PC-9 (cell line): ENCODE results near the gene LMBR1. TPM values are rescaled to one million over a fixed set of nuclear protein-coding genes. Genes with fewer than 3 reads are reported as not detected.

ENCODE experiments used
- BruUV-seq: library from RNA; stranded (reverse); fragments of 400-500 nt; replicated peaks from 2 replicates; lab custom pipeline; 2021; lab: Mats Ljungman, UMichigan
- CTCF ChIA-PET: fragments of 300-600 bp; sonication (Branson Sonifier 250); formaldehyde crosslinking; loops from one replicate; lab custom pipeline; 2022; ENCODE audit warnings: antibody characterized with exemption; lab: Charles Lee
- POLR2A ChIA-PET: fragments of 300-600 bp; sonication (Branson Sonifier 250); formaldehyde crosslinking; loops from one replicate; lab custom pipeline; 2022; ENCODE audit warnings: antibody characterized with exemption; ENCODE audit not compliant: unreplicated experiment; lab: Charles Lee
- DNase-seq, 2 experiments: peaks; one replicate each; pipeline versions ENCODE4 v3.0.0 to v3.0.0-alpha.2; 2015 to 2022; ENCODE audit warnings: mixed read lengths in 1 of 2
- H2AFZ ChIP-seq: fragments of 200-600 bp; sonication (generic); 2 replicates; pipeline ENCODE4 v1.8.1; 2017; ENCODE audit warnings: antibody characterized with exemption
- H3F3A ChIP-seq: fragments of 200-600 bp; sonication (generic); 2 replicates; pipeline ENCODE4 v1.8.1; 2017; ENCODE audit warnings: antibody characterized with exemption, mild to moderate bottlenecking, low read depth; ENCODE audit not compliant: insufficient read depth
- H3K27ac ChIP-seq: fragments of 200-600 bp; sonication (generic); 2 replicates; pipeline ENCODE4 v1.6.1; 2016; ENCODE audit warnings: mixed run types
- H3K27me3 ChIP-seq: fragments of 200-600 bp; sonication (generic); 2 replicates; pipeline ENCODE4 v1.6.1; 2016; ENCODE audit warnings: low read depth, mixed run types; ENCODE audit not compliant: insufficient read depth
- H3K36me3 ChIP-seq: fragments of 200-600 bp; sonication (generic); 2 replicates; pipeline ENCODE4 v1.6.1; 2016; ENCODE audit warnings: low read depth, mixed run types
- H3K4me1 ChIP-seq: fragments of 200-600 bp; sonication (generic); replicated peaks from 2 replicates; pipeline ENCODE4 v1.6.1; 2016; ENCODE audit warnings: mixed run types; ENCODE audit not compliant: insufficient read depth
- H3K4me2 ChIP-seq: fragments of 200-600 bp; sonication (generic); 2 replicates; pipeline ENCODE4 v1.6.1; 2017; ENCODE audit warnings: mixed run types
- H3K4me3 ChIP-seq: fragments of 200-600 bp; sonication (generic); 2 replicates; pipeline ENCODE4 v1.6.1; 2016; ENCODE audit warnings: mixed run types
- H3K79me2 ChIP-seq: fragments of 200-600 bp; sonication (generic); 2 replicates; pipeline ENCODE4 v1.6.1; 2017; ENCODE audit warnings: low read depth, mixed run types
- H3K9me2 ChIP-seq: fragments of 200-600 bp; sonication (generic); 2 replicates; pipeline ENCODE4 v1.8.1; 2017; ENCODE audit warnings: mild to moderate bottlenecking; ENCODE audit not compliant: insufficient read depth
- H3K9me3 ChIP-seq: fragments of 200-600 bp; sonication (generic); 2 replicates; pipeline ENCODE4 v1.8.1; 2016; ENCODE audit warnings: low read depth; ENCODE audit not compliant: insufficient read depth
- H4K20me1 ChIP-seq: fragments of 200-600 bp; sonication (generic); 2 replicates; pipeline ENCODE4 v1.8.1; 2017; ENCODE audit not compliant: insufficient read depth
- EZH2 ChIP-seq: fragments of 200-600 bp; sonication (generic); IDR thresholded peaks from 2 replicates; pipeline ENCODE4 v1.8.0; 2017; ENCODE audit warnings: antibody characterized with exemption, low read depth
- intact Hi-C: fragments of 100-400 bp; cut with micrococcal nuclease; formaldehyde crosslinking; loops from one replicate; pipeline ENCODE4 v1.10.0; 2022; ENCODE audit not compliant: unreplicated experiment
- total RNA-seq: library from RNA; stranded (reverse); gene quantifications from 2 replicates; pipeline ENCODE4 v1.2.3, GENCODE V29; 2021
- TF ChIP-seq, protein P1 (sequence below): fragments of 200-600 bp; sonication (generic); conservative IDR thresholded peaks from 2 replicates; pipeline ENCODE4 v1.6.1; 2017; ENCODE audit warnings: mixed run types, antibody characterized with exemption, mild to moderate bottlenecking, moderate library complexity

Gene LMBR1
- total RNA-seq, 1 experiment from 2014 or later: 85.0 TPM

DNA sequence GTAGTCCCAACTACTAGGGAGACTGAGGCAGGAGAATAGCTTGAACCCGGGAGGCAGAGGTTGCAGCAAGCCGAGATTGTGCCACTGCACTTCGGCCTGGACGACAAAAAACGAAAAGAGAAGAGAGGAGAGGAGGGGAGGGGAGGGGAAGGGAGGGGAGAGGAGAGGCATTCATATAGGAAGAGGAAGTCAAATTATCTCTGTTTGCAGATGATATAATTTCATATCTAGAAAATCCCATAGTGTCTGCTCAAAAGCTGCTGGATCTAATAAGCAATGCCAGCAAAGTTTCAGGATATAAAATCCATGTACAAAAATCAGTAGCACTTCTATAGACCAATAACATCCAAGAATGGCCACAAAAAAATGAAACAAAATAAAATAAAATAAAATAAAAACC, 120.3 kb downstream of the LMBR1 start:
- no peaks in the 10 kb centered on the region for H3K36me3 ChIP-seq
- H3K4me2 ChIP-seq: no peak overlapping the region
- H3K79me2 ChIP-seq: no peaks in the 10 kb centered on the region
- ChIA-PET CTCF (no interaction called here), POLR2A (no interaction called here)
- DNase-seq: no peak
- 0 out of 2 replicates have a peak, but pooled peaks cover 3% of the 10 kb centered on the region for H3F3A ChIP-seq
- no TSS peak for BruUV-seq
- H3K9me3 ChIP-seq: no peaks in the 10 kb centered on the region
- 0 out of 2 replicates have a peak, but pooled peaks cover 4% of the 10 kb centered on the region for H4K20me1 ChIP-seq
- H3K27me3 ChIP-seq: no peaks in the 10 kb centered on the region
- H2AFZ ChIP-seq: no peak overlapping the region
- no peak overlapping the region for H3K4me3 ChIP-seq
- TF ChIP-seq EZH2: no peak
- TF ChIP-seq, protein P1, sequence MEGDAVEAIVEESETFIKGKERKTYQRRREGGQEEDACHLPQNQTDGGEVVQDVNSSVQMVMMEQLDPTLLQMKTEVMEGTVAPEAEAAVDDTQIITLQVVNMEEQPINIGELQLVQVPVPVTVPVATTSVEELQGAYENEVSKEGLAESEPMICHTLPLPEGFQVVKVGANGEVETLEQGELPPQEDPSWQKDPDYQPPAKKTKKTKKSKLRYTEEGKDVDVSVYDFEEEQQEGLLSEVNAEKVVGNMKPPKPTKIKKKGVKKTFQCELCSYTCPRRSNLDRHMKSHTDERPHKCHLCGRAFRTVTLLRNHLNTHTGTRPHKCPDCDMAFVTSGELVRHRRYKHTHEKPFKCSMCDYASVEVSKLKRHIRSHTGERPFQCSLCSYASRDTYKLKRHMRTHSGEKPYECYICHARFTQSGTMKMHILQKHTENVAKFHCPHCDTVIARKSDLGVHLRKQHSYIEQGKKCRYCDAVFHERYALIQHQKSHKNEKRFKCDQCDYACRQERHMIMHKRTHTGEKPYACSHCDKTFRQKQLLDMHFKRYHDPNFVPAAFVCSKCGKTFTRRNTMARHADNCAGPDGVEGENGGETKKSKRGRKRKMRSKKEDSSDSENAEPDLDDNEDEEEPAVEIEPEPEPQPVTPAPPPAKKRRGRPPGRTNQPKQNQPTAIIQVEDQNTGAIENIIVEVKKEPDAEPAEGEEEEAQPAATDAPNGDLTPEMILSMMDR: no peak
- no peak overlapping the region for H3K27ac ChIP-seq
- intact Hi-C loops: no loop called here
- no peaks in the 10 kb centered on the region for H3K9me2 ChIP-seq
- H3K4me1 ChIP-seq: no peaks in the 10 kb centered on the region

- DNase-seq: no peak
- Histone ChIP-seq H3K9me2 (no peaks in the 10 kb centered on the region), H3K4me2 (no peak overlapping the region)
These were observed 124.1 kb downstream of the LMBR1 start for GRCh38 chr7:156768698-156769472.

GRCh38 chr7:156766666-156767065, 126.3 kb downstream of the LMBR1 start:
- Histone ChIP-seq H3K4me1 (no peaks in the 10 kb centered on the region), H4K20me1 (0 out of 2 replicates have a peak, but pooled peaks cover 3% of the 10 kb centered on the region), H2AFZ (no peak overlapping the region), H3K27ac (no peak overlapping the region), H3F3A (peaks cover 6% of the 10 kb centered on the region; the same call in 1 of the 2 replicates), H3K36me3 (0 out of 2 replicates have a peak, but pooled peaks cover 8% of the 10 kb centered on the region), H3K9me3 (no peaks in the 10 kb centered on the region), H3K27me3 (no peaks in the 10 kb centered on the region), H3K79me2 (no peaks in the 10 kb centered on the region), H3K9me2 (no peaks in the 10 kb centered on the region), H3K4me3 (no peak overlapping the region), H3K4me2 (no peak overlapping the region)
- TF ChIP-seq, protein P1: no peak
- no peak for TF ChIP-seq EZH2
- CTCF ChIA-PET: no interaction called here
- intact Hi-C loops: no loop called here
- POLR2A ChIA-PET: no interaction called here
- DNase-seq: no peak
- no TSS peak for BruUV-seq

More at GRCh38 chr7:156768698-156769472, 124.1 kb downstream of the LMBR1 start:
- peaks cover 7% of the 10 kb centered on the region; the same call in 1 of the 2 replicates for H3F3A ChIP-seq
- H2AFZ ChIP-seq: no peak overlapping the region
- H3K27me3 ChIP-seq: no peaks in the 10 kb centered on the region
- H3K79me2 ChIP-seq: no peaks in the 10 kb centered on the region
- no TSS peak for BruUV-seq
- no peaks in the 10 kb centered on the region for H3K36me3 ChIP-seq
- no peak overlapping the region for H3K27ac ChIP-seq
- TF ChIP-seq, protein P1: no peak
- TF ChIP-seq EZH2: no peak
- no peaks in the 10 kb centered on the region for H3K9me3 ChIP-seq
- H3K4me3 ChIP-seq: no peak overlapping the region
- no peaks in the 10 kb centered on the region for H3K4me1 ChIP-seq
- intact Hi-C loops: no loop called here
- 0 out of 2 replicates have a peak, but pooled peaks cover 4% of the 10 kb centered on the region for H4K20me1 ChIP-seq
- CTCF ChIA-PET: no interaction called here
- POLR2A ChIA-PET: no interaction called here
